AG04449 (cell line): Measurements from ENCODE around the gene KCNB1.
A peak's percentile ranks its signal among the peaks of the same experiment; 100 is the strongest.

Source experiments
- CTCF ChIA-PET: fragments of 350-600 bp; formaldehyde crosslinking; extraction: SDS; loops from one replicate; lab custom pipeline; 2021; ENCODE audit warnings: antibody characterized with exemption; lab: Yijun Ruan, JAX
- POLR2A ChIA-PET: fragments of 400-600, 350-600 bp; formaldehyde crosslinking; extraction: SDS; loops from one replicate; lab custom pipeline; 2020; ENCODE audit warnings: antibody characterized with exemption, inconsistent platforms; lab: Yijun Ruan, JAX
- DNase-seq: peaks from one replicate; pipeline ENCODE4 v3.0.0-alpha.2; 2010; ENCODE audit warnings: low read depth, low spot score
- H3K4me3 ChIP-seq: 2 replicates; pipeline ENCODE4 v1.5.1; 2011; ENCODE audit warnings: low read depth, mild to moderate bottlenecking, control low read depth, low read length
- CTCF ChIP-seq: IDR thresholded peaks from one replicate; pipeline ENCODE4 v1.5.1; 2011; ENCODE audit warnings: mild to moderate bottlenecking, moderate library complexity, low read length, control low read depth, inconsistent platforms; ENCODE audit not compliant: insufficient read depth; ENCODE audit errors: missing control alignments

The KCNB1 gene

GRCh38 chr20:49349694-49350252, 132.7 kb downstream of the KCNB1 start:
- DNase-seq = no peak
- TF ChIP-seq CTCF = no peak
- CTCF ChIA-PET = interaction anchor here (1.0 to 1.4 kb wide), 2 partner anchors 35 to 184 kb away, joined by 3 to 4 read pairs; no protein-coding TSS in a partner anchor
- no peak overlapping the region for H3K4me3 ChIP-seq
- POLR2A ChIA-PET = no interaction called here

GRCh38 chr20:49349078-49349477, 133.4 kb downstream of the KCNB1 start:
- CTCF ChIA-PET = interaction anchor here (1.4 kb wide), 1 partner anchor 35 kb away, joined by 3 read pairs; no protein-coding TSS in a partner anchor
- no peak for TF ChIP-seq CTCF
- POLR2A ChIA-PET = no interaction called here
- no peak for DNase-seq
- H3K4me3 ChIP-seq = no peak overlapping the region

- ChIA-PET POLR2A (no interaction called here), CTCF (no interaction called here)
- no peak for TF ChIP-seq CTCF
- DNase-seq = no peak
- no peak overlapping the region for H3K4me3 ChIP-seq
These were observed 133.9 kb downstream of the KCNB1 start for GRCh38 chr20:49348563-49348962.

- DNase-seq = no peak
- H3K4me3 ChIP-seq = no peak overlapping the region
- no peak for TF ChIP-seq CTCF
- CTCF ChIA-PET = interaction anchor here (1.3 to 4.9 kb wide), 7 partner anchors 9 to 187 kb away, joined by 3 to 52 read pairs (median 8); no protein-coding TSS in a partner anchor
- POLR2A ChIA-PET = interaction anchor here (1.2 kb wide), 1 partner anchor 69 kb away, joined by 4 read pairs; the partner anchor contains the start of gene ZNFX1
These were observed 135.3 kb downstream of the KCNB1 start for GRCh38 chr20:49347156-49347555.

GRCh38 chr20:49346682-49347081, 135.8 kb downstream of the KCNB1 start:
- ChIA-PET CTCF (interaction anchor here (0.8 to 4.9 kb wide), 9 partner anchors 10 to 188 kb away, joined by 3 to 52 read pairs (median 5); no protein-coding TSS in a partner anchor), POLR2A (interaction anchor here (1.2 kb wide), 1 partner anchor 69 kb away, joined by 4 read pairs; the partner anchor contains the start of gene ZNFX1)
- DNase-seq = no peak
- TF ChIP-seq CTCF = no peak
- H3K4me3 ChIP-seq = no peak overlapping the region

GRCh38 chr20:49345524-49345923, 136.9 kb downstream of the KCNB1 start:
- ChIA-PET POLR2A (no interaction called here), CTCF (interaction anchor here (0.8 to 4.9 kb wide), 10 partner anchors 11 to 197 kb away, joined by 3 to 52 read pairs (median 6); no protein-coding TSS in a partner anchor)
- peak overlapping the region; percentile 37; the same call in 1 of the 2 replicates for H3K4me3 ChIP-seq
- DNase-seq = no peak
- TF ChIP-seq CTCF = no peak
